Activated T-cell treated with anti-CD3 and anti-CD28 coated beads for 1 hour (primary cell): ENCODE measurements around the gene RD3L.
"Not testable (repeated sequence)": the region's sequence is repeated elsewhere in the genome, so short reads cannot be mapped to it uniquely, and the experiment has no call there.

ENCODE experiments used
- DNase-seq: peaks from one replicate; pipeline ENCODE4 v3.0.0-alpha.2; 2020; ENCODE audit warnings: low read depth

RD3L gene

DNA sequence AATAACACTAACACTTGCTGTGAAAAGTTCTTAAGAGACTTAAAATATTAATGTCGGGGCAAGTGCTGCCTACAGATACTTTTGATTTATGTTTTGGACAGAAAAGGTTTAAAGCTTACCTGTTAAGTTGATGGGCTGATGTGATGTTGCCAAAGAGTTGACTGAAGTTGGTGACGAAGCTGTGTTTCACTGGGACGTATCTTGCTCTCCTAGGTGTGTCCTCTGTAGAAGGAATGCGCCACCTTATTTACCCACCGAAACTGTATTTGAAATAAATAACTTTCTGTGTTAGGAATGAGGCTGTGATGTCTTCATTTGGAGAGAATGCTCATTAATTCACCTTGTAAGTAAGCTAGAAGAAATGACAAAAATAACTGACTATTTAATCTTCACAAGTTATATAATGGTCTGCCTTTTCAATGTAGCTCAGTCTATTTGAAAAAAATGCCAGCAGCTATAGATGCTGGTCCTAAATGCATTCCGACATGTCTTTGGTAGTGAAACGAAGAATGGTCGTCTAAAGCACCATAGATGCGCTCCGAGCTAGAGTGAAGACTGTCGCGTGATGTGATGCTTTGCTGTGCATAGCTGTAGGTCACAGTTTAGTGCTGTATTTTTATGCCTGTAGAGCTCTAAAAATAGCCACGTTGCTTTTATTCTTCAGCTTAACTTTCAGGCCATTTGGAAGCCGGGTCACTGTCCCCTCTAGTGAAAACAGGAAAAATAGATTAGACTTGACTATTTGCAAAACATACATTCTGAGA is at the start of gene RD3L:
Gene RD3L (minus strand): TSS at position 557 of the 764 bp plus-strand sequence. CDS start 834 bp downstream, outside the sequence.
- DNase-seq: no peak

DNA sequence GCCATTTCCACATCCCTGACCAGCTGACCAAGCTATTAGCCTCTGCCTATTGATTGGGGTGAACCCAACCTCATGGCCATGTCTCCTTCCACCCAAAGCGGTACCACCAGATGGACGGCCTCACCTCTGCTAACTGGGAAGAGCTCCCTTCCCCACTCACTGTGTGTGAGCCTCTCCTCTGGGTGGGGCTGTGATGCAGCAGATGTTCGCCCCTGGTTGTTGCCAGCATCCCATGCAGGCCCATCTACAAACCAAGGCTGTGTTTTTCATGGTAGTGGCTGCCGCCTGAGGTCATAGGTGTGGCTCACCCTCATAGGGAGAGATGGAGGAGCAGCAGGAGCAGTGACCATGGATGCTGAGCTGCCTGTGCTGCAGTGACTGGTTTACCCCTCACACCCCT is 47.6 kb upstream of the RD3L start:
- no peak for DNase-seq

- DNase-seq: no peak
Observed at GRCh38 chr14:103989034-103989433, 46.7 kb upstream of the RD3L start.

DNA sequence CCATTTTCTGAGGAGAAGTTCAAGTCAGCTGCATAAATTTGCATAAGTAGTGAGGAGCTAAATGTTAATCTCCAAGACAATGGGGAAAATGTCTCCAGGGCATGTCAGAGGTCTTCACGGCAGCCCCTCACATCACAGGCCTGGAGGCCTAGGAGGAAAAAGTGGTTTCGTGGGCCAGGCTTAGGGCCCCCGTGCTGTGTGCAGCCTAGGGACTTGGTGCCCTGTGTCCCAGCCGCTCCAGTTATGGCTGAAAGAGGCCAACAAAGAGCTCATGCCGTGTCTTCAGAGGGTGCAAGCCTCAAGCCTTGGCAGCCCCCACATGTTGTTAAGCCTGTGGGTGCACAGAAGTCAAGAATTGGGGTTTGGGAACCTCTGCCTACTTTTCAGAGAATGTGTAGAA is 41.9 kb upstream of the RD3L start:
- no peak for DNase-seq

DNA sequence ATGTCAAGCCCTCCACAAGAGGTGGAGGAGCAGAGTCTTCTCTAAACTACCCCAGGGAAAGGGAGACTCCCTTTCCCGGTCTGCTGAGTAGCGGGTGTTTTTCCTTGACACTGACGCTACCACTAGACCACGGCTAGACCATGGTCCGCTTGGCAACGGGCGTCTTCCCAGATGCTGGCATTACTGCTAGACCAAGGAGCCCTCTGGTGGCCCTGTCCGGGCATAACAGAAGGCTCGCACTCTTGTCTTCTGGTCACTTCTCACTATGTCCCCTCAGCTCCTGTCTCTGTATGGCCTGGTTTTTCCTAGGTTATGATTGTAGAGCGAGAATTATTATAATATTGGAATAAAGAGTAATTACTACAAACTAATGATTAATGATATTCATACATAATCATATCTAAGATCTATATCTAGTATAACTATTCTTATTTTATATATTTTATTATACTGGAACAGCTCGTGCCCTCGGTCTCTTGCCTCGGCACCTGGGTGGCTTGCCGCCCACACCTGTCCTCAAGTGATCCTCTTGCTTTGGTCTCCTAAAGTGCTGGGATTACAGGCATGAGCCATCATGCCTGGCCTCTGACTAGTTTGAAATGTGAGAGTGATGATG is 38.4 kb upstream of the RD3L start:
- not testable (repeated sequence) for DNase-seq

DNA sequence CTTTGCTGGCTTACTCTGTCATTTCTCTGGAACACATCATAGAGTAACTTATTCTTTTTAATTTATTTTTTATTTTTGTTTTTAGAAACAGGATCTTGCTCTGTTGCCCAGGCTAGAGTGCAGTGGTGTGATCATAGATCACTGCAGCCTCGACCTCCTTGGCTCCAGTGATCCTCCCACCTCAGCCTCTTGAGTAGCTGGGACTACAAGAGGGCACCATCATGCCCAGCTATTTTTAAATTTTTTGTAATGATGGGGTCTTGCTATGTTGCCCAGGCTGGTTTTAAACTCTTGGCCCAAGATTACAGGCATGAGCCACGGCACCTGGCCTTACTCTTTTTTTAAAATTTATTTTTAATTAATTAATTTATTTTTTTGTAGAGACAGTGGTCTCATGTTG is 32.2 kb upstream of the RD3L start:
- no peak for DNase-seq

- no peak for DNase-seq
Observed at GRCh38 chr14:103973354-103973753, 31.0 kb upstream of the RD3L start.

- no peak for DNase-seq
Observed at GRCh38 chr14:103969961-103970360, 27.6 kb upstream of the RD3L start.

DNA sequence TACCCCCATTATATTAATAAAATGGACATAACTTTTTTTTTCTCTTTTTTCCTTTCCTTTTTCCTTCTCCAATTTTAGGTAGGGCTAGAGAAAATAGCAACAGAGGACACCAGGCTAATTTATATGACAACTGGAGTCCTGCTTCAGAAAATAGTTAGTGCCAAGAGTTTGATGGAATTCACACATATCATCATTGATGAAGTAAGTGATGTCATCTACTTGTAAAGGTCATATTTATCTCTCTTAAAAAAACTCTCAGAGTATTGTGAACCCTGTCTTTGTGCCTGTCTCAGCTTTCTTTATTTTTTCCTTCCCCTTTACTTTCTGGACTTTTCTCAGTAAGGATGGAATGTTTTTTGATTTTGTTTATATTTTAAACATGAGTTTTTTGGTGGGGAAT is 24.3 kb upstream of the RD3L start:
- DNase-seq: no peak

GRCh38 chr14:103961928-103962578 is 19.7 kb upstream of the RD3L start:
- DNase-seq: no peak

DNA sequence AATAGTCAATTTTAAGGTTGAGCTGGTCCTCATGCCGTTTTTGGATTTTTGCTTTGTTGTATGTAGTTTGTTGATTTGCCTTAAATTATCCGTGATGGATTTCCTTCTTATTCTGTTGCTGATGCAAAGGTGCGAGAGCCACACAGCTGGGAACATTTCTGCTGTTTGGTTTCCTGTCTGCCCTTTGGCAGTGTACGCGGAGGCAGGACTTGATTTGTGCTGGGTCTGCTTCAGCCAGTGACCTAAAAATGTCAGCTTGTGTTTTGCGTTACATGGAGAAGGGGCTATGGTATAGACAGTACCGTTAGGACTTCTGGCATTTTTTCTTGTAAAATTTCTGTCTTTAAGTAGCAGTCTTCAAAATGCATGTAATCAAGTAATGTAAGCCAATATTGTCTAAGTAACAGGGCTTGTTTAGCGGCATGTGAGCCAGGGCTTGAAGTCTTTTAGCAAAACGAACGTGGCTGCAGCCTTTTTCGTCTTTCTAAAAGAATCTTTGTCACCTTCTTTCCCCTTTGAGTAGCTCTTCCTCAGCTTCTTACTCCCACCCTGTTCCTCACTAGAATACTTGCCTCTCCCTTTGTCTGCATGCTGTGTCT is 18.2 kb upstream of the RD3L start:
- DNase-seq: no peak

DNA sequence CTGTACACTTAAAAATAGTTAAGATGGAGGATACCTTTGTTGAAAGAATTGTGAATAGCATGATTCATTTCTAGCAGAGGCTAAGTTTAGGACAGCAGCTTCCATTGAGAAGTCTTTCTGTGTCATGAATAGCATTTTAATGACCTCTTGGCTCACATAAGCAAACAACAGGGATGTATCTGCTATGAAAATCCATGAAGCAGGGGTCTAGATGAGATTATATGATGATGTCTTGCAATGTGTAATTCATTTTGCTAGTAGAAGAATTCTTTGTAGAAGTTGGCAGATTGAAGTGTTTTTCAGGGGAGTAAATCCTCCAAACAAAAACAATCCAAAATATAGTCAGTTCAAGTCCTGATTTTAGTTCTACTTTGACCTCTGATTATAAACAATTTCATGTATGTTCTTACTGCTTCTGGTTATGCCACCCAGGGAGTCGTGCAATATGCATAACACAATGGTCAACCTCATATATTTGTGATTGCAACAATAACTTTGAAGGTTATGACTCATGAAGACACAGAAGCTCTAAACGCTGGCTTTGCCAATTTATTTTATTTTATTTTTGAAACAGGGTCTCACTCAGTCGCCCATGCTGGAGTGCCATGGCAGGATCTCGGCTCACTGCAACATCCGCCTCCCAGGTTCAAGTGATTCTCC is 6.9 kb upstream of the RD3L start:
- DNase-seq: no peak

- no peak for DNase-seq
Observed at GRCh38 chr14:103948442-103948841, 6.1 kb upstream of the RD3L start.

DNA sequence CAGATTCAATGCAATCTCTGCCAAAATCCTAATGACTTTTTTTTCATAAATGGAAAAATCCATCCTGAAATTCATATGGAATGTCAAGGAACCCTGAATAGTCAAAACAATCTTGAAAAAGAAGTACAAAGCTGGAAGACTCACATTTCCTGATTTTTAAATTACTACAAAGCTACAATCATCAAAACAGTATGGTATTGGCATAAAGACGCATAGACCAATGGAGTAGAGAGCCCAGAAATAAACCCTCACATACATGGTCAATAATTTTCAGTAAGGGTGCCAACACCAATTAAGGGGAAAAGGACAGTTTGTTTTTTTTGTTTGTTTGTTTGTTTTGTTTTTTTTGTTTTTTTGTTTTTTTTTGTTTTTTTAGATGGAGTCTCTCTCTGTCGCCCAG is 4.6 kb upstream of the RD3L start:
- no peak for DNase-seq

GRCh38 chr14:103943673-103944072 is 1.3 kb upstream of the RD3L start:
- DNase-seq: no peak

GRCh38 chr14:103941462-103941861 is 867 bp downstream of the RD3L start:
- DNase-seq: no peak

DNA sequence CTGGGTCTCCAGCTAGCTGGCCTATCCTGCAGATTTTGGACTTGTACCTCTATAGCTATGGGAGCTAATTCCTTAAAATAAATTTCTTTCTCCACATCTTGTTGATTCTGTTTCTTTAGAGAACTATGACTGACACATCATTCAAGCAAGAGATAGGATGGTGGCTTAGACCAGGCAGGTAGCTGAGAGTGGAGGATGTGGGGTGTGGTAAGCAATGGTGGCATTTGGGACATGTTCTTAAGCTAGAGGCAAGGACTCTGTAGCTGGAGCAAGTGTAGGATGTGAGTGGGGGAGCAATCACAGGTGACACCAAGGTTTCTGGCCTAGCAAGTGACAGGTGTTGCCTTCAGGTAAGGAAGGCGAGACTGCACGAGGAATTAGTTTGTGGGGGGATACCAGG is 7.2 kb downstream of the RD3L start:
- no peak for DNase-seq

DNA sequence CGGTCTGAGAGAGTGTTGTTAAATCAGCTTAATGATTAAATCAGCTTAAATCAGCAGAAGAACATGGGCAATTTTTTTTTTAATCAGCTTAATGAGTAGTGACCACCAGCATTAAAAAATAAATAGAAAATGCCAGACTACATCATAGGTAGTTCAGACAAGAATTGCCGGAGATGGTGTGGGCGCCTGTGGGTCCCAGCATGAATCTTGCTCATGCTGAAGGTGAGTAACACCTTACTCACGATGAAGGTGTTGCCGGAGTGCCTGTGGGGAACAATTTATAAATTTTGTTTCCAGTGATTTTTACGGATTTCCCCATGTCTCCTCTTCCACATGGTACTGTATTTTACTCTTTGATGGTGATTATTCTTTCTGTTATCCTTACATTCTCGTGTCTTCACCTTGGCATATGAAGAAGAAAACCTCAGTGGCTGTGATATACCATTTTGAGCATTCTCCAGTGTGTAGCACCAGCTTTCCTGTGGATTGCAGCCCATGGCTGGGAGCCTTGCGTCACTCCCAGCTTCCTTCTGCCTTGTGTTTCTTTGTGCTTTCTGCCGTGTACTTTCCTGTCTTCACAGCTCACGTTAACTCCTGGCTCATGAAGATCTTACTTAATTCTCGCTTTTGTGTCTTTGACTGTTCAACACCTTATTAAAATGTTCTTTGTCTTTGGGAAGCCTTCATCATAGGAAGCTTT is 9.4 kb downstream of the RD3L start:
- no peak for DNase-seq

DNA sequence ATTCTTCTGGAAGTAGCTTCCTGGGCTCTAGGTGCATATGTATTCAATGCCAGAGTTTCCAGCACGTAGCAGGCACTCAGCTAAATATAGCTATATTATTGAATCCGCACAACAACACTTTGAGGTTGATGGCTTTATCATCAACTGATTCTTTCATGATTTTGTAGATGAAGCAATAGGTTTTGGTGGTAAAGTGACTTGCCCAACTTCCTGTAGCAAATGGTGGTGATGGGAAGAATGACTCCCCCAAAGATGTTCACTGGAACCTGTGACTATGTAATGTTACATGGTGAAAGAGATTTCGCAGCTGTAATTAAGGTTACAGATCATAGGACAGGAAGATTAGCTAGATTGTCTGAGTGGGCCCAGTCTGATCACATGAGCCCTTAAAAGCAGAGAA is 10.9 kb downstream of the RD3L start:
- no peak for DNase-seq

DNA sequence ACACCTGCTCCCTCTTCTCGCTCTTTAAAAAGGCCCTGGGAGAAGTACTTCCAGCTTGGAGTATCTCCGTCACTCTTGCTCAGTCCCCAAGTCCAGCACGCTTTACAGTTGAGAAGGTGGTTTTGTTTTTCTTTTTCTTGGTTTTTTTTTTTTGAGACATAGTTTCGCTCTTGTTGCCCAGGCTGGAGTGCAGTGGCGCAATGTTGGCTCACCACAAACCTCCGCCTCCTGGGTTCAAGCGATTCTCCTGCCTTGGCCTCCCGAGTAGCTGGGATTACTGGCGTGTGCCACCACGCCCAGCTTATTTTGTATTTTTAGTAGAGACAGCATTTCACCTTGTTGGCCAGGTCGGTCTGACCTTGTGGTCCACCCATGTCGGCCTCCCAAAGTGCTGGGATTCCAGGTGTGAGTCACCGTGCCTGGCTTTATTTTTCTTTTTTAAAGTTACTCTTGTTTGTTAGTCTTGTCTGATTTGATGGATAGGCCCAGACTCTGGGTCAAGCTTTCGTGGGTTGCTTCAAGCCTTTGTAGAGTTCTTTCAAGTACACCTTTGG is 12.2 kb downstream of the RD3L start:
- no peak for DNase-seq
